Measurements from ENCODE around the gene SMIM9.

- TF ChIP-seq CTCF (IDR thresholded peaks at IDR 0.05) (no peak), POLR2A (IDR thresholded peaks at IDR 0.05) (no peak)
Observed at GRCh38 chrX:154833746-154834274, 652 bp downstream of the SMIM9 start.
